ENCODE data around the gene ATP13A3.
A peak's percentile ranks its signal among the peaks of the same experiment; 100 is the strongest.

The ATP13A3 gene

DNA sequence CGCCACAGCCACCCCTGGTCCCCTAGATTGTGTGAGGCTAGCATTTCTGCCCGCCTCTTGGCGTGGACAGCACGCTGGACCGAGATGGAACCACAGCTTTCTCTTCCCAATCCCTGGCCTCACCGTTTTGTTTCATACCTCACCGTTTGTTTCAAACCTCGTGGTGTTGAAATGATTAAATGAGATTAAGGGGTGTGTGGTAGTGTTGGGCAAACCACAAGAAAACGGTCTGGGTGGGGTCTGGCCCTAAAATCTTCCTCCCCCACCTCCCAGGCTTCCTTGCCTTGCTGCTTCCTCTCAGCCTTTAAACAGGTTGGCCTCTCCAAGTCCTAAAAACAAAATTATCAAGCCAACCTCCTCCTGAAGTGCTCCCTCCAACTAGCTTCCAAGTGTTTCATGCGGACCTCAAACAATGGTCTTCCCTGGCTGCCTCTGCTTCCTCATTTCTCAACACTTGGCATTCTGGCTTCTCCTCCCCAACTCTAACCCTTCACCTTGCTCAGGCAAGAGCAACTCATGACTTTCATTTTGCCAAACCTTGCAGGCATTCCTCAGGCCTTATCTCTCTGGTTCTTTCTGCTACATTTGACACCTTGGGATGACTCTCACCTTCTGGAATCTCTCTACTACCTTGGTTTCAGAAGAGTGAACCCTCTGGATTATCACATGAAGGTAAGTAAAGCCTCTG, 1.4 kb upstream of the ATP13A3 start:
- Histone ChIP-seq H3K36me3 (ENCODE audit: control insufficient read depth, insufficient read depth, low read length) (no peaks in the 10 kb centered on the region), H3K4me3 (replicated peaks; ENCODE audit: low read depth, low read length) (peak overlapping the region; percentile 91), H3K27me3 (replicated peaks; ENCODE audit: control insufficient read depth, insufficient read depth, low read length) (no peaks in the 10 kb centered on the region)
- TF ChIP-seq, protein P1, sequence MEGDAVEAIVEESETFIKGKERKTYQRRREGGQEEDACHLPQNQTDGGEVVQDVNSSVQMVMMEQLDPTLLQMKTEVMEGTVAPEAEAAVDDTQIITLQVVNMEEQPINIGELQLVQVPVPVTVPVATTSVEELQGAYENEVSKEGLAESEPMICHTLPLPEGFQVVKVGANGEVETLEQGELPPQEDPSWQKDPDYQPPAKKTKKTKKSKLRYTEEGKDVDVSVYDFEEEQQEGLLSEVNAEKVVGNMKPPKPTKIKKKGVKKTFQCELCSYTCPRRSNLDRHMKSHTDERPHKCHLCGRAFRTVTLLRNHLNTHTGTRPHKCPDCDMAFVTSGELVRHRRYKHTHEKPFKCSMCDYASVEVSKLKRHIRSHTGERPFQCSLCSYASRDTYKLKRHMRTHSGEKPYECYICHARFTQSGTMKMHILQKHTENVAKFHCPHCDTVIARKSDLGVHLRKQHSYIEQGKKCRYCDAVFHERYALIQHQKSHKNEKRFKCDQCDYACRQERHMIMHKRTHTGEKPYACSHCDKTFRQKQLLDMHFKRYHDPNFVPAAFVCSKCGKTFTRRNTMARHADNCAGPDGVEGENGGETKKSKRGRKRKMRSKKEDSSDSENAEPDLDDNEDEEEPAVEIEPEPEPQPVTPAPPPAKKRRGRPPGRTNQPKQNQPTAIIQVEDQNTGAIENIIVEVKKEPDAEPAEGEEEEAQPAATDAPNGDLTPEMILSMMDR (IDR thresholded peaks at IDR 0.05; ENCODE audit: insufficient read depth, low read length, poor library complexity, severe bottlenecking) = no peak
- DNase-seq (ENCODE audit: extremely low read depth, insufficient read length) = no peak

GRCh38 chr3:194487289-194488054, 670 bp upstream of the ATP13A3 start:
- peak overlapping the region; percentile 91 for H3K4me3 ChIP-seq (replicated peaks; ENCODE audit: low read depth, low read length)
- DNase-seq (ENCODE audit: extremely low read depth, insufficient read length) = peak; percentile 86
- TF ChIP-seq, protein P1 (IDR thresholded peaks at IDR 0.05; ENCODE audit: insufficient read depth, low read length, poor library complexity, severe bottlenecking) = no peak

GRCh38 chr3:194485881-194486539, 792 bp downstream of the ATP13A3 start:
- TF ChIP-seq, protein P1 (IDR thresholded peaks at IDR 0.05; ENCODE audit: insufficient read depth, low read length, poor library complexity, severe bottlenecking) = no peak
- Histone ChIP-seq H3K27me3 (replicated peaks; ENCODE audit: control insufficient read depth, insufficient read depth, low read length) (no peaks in the 10 kb centered on the region), H3K4me3 (replicated peaks; ENCODE audit: low read depth, low read length) (peak overlapping the region; percentile 91), H3K36me3 (ENCODE audit: control insufficient read depth, insufficient read depth, low read length) (no peaks in the 10 kb centered on the region; the same call in 1 of the 2 replicates)
- DNase-seq (ENCODE audit: extremely low read depth, insufficient read length) = peak; percentile 76

More at GRCh38 chr3:194487289-194488054, 670 bp upstream of the ATP13A3 start:
- no peaks in the 10 kb centered on the region for H3K27me3 ChIP-seq (replicated peaks; ENCODE audit: control insufficient read depth, insufficient read depth, low read length)
- no peaks in the 10 kb centered on the region; the same call in 1 of the 2 replicates for H3K36me3 ChIP-seq (ENCODE audit: control insufficient read depth, insufficient read depth, low read length)

- DNase-seq (ENCODE audit: extremely low read depth, insufficient read length) = no peak
- Histone ChIP-seq H3K27me3 (replicated peaks; ENCODE audit: control insufficient read depth, insufficient read depth, low read length) (no peaks in the 10 kb centered on the region), H3K4me3 (replicated peaks; ENCODE audit: low read depth, low read length) (peak overlapping the region; percentile 91), H3K36me3 (ENCODE audit: control insufficient read depth, insufficient read depth, low read length) (no peaks in the 10 kb centered on the region; the same call in 1 of the 2 replicates)
- TF ChIP-seq, protein P1 (IDR thresholded peaks at IDR 0.05; ENCODE audit: insufficient read depth, low read length, poor library complexity, severe bottlenecking) = no peak
Measured at GRCh38 chr3:194485468-194485880, 1.3 kb downstream of the ATP13A3 start.

DNA sequence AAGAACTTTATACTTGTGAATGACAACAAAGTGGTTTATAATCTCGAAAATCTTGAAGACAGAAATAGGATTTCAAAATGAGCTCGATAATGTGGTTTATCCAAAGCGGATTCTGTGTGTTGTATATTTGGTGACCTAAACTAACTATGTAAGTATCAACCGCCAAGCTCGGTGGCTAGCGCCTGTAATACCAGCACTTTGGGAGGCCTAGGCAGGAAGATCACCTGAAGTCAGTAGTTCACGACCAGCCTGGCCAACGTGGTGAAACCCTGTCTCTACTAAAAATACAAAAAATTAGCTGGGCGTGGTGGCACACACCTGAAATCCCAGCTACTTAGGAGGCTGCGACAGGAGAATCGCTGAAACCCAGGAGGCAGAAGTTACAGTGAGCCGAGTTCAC, 2.2 kb downstream of the ATP13A3 start:
- Histone ChIP-seq H3K36me3 (ENCODE audit: control insufficient read depth, insufficient read depth, low read length) (no peaks in the 10 kb centered on the region; the same call in 1 of the 2 replicates), H3K4me3 (replicated peaks; ENCODE audit: low read depth, low read length) (peak overlapping the region; percentile 91), H3K27me3 (replicated peaks; ENCODE audit: control insufficient read depth, insufficient read depth, low read length) (no peaks in the 10 kb centered on the region)
- no peak for DNase-seq (ENCODE audit: extremely low read depth, insufficient read length)
- TF ChIP-seq, protein P1 (IDR thresholded peaks at IDR 0.05; ENCODE audit: insufficient read depth, low read length, poor library complexity, severe bottlenecking) = no peak

Data from GM06990 (cell line).